KBM-7 (cell line): Measurements from ENCODE around the gene HBEGF.

Source experiments
- DNase-seq: peaks from one replicate; pipeline ENCODE4 v3.0.0-alpha.2; 2015
- in situ Hi-C: fragments of 300-500 bp; cut with MboI; formaldehyde crosslinking; loops from 2 replicates; pipeline ENCODE4 v1.14.3; 2020; ENCODE audit warnings: low sequenced_read_pairs, low pct_unique_long_range_greater_than_20kb, mixed read lengths

Gene HBEGF

GRCh38 chr5:140346348-140347221, at the start of gene HBEGF:
Gene HBEGF, minus strand, starts transcription at chr5:140346603. Its CDS starts 275 bp downstream, at chr5:140346328.
- DNase-seq: peak; percentile 86
- in situ Hi-C loops: no loop called here

- in situ Hi-C loops: no loop called here
- no peak for DNase-seq
Observed at GRCh38 chr5:140393738-140394137, 47.3 kb upstream of the HBEGF start.

- DNase-seq: no peak
- in situ Hi-C loops: no loop called here
Observed at GRCh38 chr5:140391732-140392131, 45.3 kb upstream of the HBEGF start.

- in situ Hi-C loops: no loop called here
- DNase-seq: no peak
Observed at GRCh38 chr5:140391312-140391711, 44.9 kb upstream of the HBEGF start.

- in situ Hi-C loops: no loop called here
- no peak for DNase-seq
Observed at GRCh38 chr5:140388052-140388451, 41.6 kb upstream of the HBEGF start.

- in situ Hi-C loops: no loop called here
- DNase-seq: no peak
Observed at GRCh38 chr5:140383300-140383699, 36.9 kb upstream of the HBEGF start.

GRCh38 chr5:140382866-140383265, 36.5 kb upstream of the HBEGF start:
- DNase-seq: no peak
- in situ Hi-C loops: no loop called here

GRCh38 chr5:140381972-140382371, 35.6 kb upstream of the HBEGF start:
- in situ Hi-C loops: no loop called here
- DNase-seq: no peak

- in situ Hi-C loops: no loop called here
- DNase-seq: no peak
Observed at GRCh38 chr5:140381351-140381750, 34.9 kb upstream of the HBEGF start.

GRCh38 chr5:140372971-140373487, 26.6 kb upstream of the HBEGF start:
- DNase-seq: peak; percentile 59
- in situ Hi-C loops: no loop called here

GRCh38 chr5:140371356-140372151, 25.2 kb upstream of the HBEGF start:
- DNase-seq: no peak
- in situ Hi-C loops: no loop called here

- in situ Hi-C loops: loop anchor here (10.0 kb wide), 1 partner anchor 347 kb away; no protein-coding TSS in a partner anchor
Observed at GRCh38 chr5:140367256-140368013, 21.0 kb upstream of the HBEGF start.

GRCh38 chr5:140366589-140367255, 20.3 kb upstream of the HBEGF start:
- no peak for DNase-seq
- in situ Hi-C loops: loop anchor here (10.0 kb wide), 1 partner anchor 348 kb away; no protein-coding TSS in a partner anchor

More at GRCh38 chr5:140367256-140368013, 21.0 kb upstream of the HBEGF start:
- DNase-seq: no peak

GRCh38 chr5:140365941-140366340, 19.5 kb upstream of the HBEGF start:
- in situ Hi-C loops: loop anchor here (10.0 kb wide), 1 partner anchor 349 kb away; no protein-coding TSS in a partner anchor
- DNase-seq: no peak

- in situ Hi-C loops: loop anchor here (10.0 kb wide), 1 partner anchor 350 kb away; no protein-coding TSS in a partner anchor
- DNase-seq: no peak
Observed at GRCh38 chr5:140365282-140365681, 18.9 kb upstream of the HBEGF start.

- in situ Hi-C loops: loop anchor here (10.0 kb wide), 1 partner anchor 350 kb away; no protein-coding TSS in a partner anchor
- no peak for DNase-seq
Observed at GRCh38 chr5:140364472-140364765, 18.0 kb upstream of the HBEGF start.

- in situ Hi-C loops: loop anchor here (10.0 kb wide), 1 partner anchor 351 kb away; no protein-coding TSS in a partner anchor
- no peak for DNase-seq
Observed at GRCh38 chr5:140363631-140364471, 17.4 kb upstream of the HBEGF start.
